ENCODE measurements around the gene PPP1R37. TPM values are rescaled to one million over a fixed set of nuclear protein-coding genes. Genes with fewer than 3 reads are reported as not detected.

Gene PPP1R37
- total RNA-seq, 2 donors from 2014 or later: 19.6 to 22.6 TPM

DNA sequence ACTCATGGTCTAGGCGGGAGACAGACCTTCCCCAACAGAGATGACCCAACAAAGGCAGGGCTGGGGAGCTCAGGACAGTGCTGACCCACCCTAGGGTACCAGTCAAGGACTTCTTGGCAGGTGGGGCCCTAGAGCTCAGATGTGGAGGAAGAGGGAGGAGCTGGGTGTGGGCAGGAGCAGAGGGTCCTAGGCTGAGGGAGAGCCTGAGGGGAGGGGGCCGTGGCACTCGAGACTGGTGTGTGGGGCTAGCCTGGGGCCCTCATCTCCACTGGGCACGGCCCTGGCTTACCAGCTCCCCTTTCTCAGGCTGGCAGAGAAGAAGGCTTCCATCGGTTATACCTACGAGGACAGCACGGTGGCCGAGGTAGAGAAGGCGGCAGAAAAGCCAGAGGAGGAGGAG is 35.5 kb upstream of the PPP1R37 start:
- no peak overlapping the region for H3K27ac ChIP-seq
- DNase-seq (ENCODE audit: low spot score) (no peak), ATAC-seq (ENCODE audit: insufficient number of reproducible peaks, low FRiP score, low read depth) (no peak)
- no peaks in the 10 kb centered on the region for H3K9me3 ChIP-seq
- no peaks in the 10 kb centered on the region for H3K4me1 ChIP-seq (ENCODE audit: control insufficient read depth in 1 of 2, low read depth in 2 of 2)
- no peak overlapping the region for H3K4me3 ChIP-seq
- no peaks in the 10 kb centered on the region for H3K27me3 ChIP-seq (replicated peaks; ENCODE audit: insufficient read depth)
- peaks cover 95% of the 10 kb centered on the region for H3K36me3 ChIP-seq
- TF ChIP-seq, protein P1, sequence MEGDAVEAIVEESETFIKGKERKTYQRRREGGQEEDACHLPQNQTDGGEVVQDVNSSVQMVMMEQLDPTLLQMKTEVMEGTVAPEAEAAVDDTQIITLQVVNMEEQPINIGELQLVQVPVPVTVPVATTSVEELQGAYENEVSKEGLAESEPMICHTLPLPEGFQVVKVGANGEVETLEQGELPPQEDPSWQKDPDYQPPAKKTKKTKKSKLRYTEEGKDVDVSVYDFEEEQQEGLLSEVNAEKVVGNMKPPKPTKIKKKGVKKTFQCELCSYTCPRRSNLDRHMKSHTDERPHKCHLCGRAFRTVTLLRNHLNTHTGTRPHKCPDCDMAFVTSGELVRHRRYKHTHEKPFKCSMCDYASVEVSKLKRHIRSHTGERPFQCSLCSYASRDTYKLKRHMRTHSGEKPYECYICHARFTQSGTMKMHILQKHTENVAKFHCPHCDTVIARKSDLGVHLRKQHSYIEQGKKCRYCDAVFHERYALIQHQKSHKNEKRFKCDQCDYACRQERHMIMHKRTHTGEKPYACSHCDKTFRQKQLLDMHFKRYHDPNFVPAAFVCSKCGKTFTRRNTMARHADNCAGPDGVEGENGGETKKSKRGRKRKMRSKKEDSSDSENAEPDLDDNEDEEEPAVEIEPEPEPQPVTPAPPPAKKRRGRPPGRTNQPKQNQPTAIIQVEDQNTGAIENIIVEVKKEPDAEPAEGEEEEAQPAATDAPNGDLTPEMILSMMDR (IDR thresholded peaks at IDR 0.05): no peak

DNA sequence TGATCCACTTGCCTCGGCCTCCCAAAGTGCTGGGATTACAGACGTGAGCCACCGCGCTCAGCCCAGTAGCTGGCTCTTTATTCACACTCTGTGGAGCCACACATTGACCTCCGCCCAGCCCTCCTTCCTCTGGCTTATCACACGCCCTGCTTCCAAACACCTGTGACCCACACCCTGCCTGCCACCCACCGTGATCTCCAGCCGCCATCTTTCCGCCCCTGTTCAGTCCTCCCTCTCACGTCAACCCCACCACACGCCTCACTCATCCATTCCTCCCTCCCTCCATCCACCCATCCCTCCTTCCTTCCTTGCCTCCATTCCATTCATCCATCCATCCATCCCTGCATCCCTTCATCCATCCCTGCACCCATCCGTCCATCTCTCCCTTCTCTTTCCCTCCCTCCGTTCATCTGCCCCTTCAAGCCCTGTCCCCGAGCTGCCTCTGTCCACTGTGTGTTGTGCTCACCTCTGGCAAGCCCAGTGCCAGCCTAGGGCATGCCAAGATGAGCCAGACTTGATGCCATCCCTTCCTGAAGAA is 34.3 kb upstream of the PPP1R37 start:
- TF ChIP-seq, protein P1 (IDR thresholded peaks at IDR 0.05): no peak
- ATAC-seq (ENCODE audit: insufficient number of reproducible peaks, low FRiP score, low read depth) (no peak), DNase-seq (ENCODE audit: low spot score) (no peak)
- Histone ChIP-seq H3K27ac (no peak overlapping the region), H3K36me3 (peaks cover 94% of the 10 kb centered on the region), H3K4me3 (no peak overlapping the region), H3K4me1 (ENCODE audit: control insufficient read depth in 1 of 2, low read depth in 2 of 2) (no peaks in the 10 kb centered on the region), H3K9me3 (no peaks in the 10 kb centered on the region), H3K27me3 (replicated peaks; ENCODE audit: insufficient read depth) (no peaks in the 10 kb centered on the region)

DNA sequence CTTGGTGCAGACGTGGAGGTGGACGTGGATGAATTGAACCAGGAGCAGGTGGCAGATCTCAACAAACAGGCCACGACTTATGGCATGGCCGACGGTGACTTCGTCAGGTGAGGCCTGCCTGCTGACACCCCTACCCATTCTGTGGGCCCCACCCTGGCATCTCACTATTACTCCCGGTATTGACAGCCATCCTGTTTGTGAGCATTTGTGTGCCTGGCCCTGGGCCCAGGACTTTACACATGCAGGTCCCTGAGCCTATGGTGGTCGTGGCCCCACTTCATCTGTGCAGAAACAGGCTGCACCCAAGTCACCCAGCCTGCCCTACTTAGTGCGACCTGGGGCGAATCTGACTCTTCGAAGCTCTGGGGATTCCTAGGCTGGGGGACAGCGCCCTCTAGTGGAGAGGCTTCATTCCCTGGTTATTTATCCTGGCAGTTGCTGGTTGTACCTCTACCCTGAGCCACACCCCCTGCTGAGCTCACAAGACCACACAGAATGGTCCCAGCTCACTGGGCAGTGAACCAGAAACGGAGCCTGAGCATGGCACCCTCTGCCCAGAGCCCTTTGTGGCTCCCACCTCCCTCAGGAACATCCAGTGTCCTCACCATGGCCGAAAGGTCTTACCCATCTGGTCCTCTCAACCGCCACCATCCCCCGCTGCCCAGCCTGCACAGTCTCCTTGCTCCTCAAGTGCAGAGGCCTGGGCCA is 33.6 kb upstream of the PPP1R37 start:
- Histone ChIP-seq H3K27ac (no peak overlapping the region), H3K4me3 (no peak overlapping the region), H3K36me3 (peaks cover 94% of the 10 kb centered on the region), H3K27me3 (replicated peaks; ENCODE audit: insufficient read depth) (no peaks in the 10 kb centered on the region), H3K4me1 (ENCODE audit: control insufficient read depth in 1 of 2, low read depth in 2 of 2) (no peaks in the 10 kb centered on the region), H3K9me3 (no peaks in the 10 kb centered on the region)
- DNase-seq (ENCODE audit: low spot score): no peak
- peak; percentile 32 for ATAC-seq (ENCODE audit: insufficient number of reproducible peaks, low FRiP score, low read depth)
- TF ChIP-seq, protein P1 (IDR thresholded peaks at IDR 0.05): peak; percentile 73

DNA sequence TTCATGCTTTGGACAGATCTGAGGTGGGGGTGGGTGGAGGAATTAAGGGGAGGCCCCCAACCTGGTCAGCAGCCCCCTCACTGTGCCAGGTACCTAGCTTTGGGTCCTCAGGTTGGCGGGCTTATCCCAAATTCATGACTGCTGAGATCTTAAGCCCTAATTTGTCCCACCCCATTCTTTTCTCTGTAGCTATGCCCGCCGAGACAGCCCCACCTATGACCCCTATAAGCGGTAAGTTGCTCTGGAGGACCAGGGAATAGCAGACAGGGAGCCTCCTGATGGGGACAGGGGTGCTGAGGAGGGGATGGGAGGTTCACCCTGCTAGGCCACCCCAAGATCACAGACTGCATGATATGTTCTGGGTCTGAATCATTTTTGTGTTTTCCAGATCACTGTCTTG is 31.0 kb upstream of the PPP1R37 start:
- TF ChIP-seq, protein P1 (IDR thresholded peaks at IDR 0.05): no peak
- Histone ChIP-seq H3K4me1 (ENCODE audit: control insufficient read depth in 1 of 2, low read depth in 2 of 2) (no peaks in the 10 kb centered on the region), H3K9me3 (no peaks in the 10 kb centered on the region), H3K27ac (no peak overlapping the region), H3K36me3 (peaks cover 84% of the 10 kb centered on the region), H3K27me3 (replicated peaks; ENCODE audit: insufficient read depth) (no peaks in the 10 kb centered on the region), H3K4me3 (no peak overlapping the region)
- DNase-seq (ENCODE audit: low spot score) (no peak), ATAC-seq (ENCODE audit: insufficient number of reproducible peaks, low FRiP score, low read depth) (no peak)

DNA sequence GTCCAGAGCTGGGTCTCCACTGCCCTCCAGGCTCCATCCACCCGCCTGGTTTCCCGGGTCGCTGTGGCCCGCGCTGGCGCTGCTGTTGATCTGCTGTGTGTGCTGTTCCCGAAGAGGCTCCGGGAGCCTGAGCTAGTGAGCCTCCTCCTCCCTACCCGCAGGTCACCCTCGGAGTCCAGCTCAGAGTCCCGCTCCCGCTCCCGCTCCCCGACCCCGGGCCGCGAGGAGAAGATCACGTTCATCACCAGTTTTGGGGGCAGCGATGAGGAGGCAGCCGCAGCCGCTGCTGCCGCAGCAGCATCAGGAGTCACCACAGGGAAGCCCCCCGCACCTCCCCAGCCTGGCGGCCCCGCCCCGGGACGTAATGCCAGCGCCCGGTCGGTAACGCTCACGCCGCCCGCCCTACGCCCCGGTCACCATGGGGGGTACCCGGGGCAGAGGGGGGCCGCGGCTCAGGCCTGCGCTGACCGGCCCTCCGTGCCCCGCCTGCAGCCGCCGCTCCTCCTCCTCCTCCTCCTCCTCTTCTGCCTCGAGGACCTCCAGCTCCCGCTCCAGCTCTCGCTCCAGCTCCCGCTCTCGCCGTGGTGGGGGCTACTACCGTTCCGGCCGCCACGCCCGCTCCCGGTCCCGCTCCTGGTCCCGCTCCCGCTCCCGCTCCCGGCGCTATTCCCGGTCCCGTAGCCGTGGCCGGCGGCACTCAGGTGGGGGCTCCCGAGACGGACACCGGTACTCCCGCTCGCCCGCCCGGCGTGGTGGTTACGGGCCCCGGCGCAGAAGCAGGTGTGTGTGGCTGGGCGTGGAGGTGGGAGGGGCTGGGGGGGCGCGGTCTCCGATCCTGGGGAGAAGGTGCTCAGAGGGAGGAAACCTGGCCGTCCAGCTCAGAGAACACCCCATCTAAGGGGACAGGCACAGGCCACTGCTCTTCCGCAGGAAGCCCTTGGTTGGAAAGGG is 28.9 kb upstream of the PPP1R37 start:
- ATAC-seq (ENCODE audit: insufficient number of reproducible peaks, low FRiP score, low read depth) (no peak), DNase-seq (ENCODE audit: low spot score) (no peak)
- Histone ChIP-seq H3K4me3 (no peak overlapping the region), H3K4me1 (ENCODE audit: control insufficient read depth in 1 of 2, low read depth in 2 of 2) (no peaks in the 10 kb centered on the region), H3K9me3 (no peaks in the 10 kb centered on the region), H3K27ac (no peak overlapping the region), H3K27me3 (replicated peaks; ENCODE audit: insufficient read depth) (no peaks in the 10 kb centered on the region), H3K36me3 (peaks cover 74% of the 10 kb centered on the region)
- TF ChIP-seq, protein P1 (IDR thresholded peaks at IDR 0.05): no peak
